Left ventricle myocardium inferior (tissue), 1 donor: ENCODE data around the gene PPP1R3G. TPM values are rescaled to one million over a fixed set of nuclear protein-coding genes. Genes with fewer than 3 reads are reported as not detected.

ENCODE experiments used
- DNase-seq: peaks from one replicate; pipeline ENCODE4 v3.0.0-alpha.2; 2020
- H3K27ac ChIP-seq: fragments of 200-600 bp; replicated peaks from 2 replicates; pipeline ENCODE4 v1.8.0; 2021
- H3K27me3 ChIP-seq: fragments of 200-600 bp; 2 replicates; pipeline ENCODE4 v1.8.0; 2021; ENCODE audit warnings: low read depth
- H3K36me3 ChIP-seq: fragments of 200-600 bp; 2 replicates; pipeline ENCODE4 v1.8.0; 2021
- H3K4me1 ChIP-seq: fragments of 200-600 bp; 2 replicates; pipeline ENCODE4 v1.8.0; 2021
- H3K4me3 ChIP-seq: fragments of 200-600 bp; 2 replicates; pipeline ENCODE4 v1.8.0; 2021; ENCODE audit warnings: mild to moderate bottlenecking, moderate library complexity
- H3K9me3 ChIP-seq: fragments of 200-600 bp; replicated peaks from 2 replicates; pipeline ENCODE4 v1.8.0; 2021
- CTCF ChIP-seq: fragments of 200-600 bp; IDR thresholded peaks from 2 replicates; pipeline ENCODE4 v1.8.0; 2021; ENCODE audit warnings: antibody characterized with exemption, mild to moderate bottlenecking, borderline replicate concordance
- intact Hi-C: fragments of 100-400 bp; cut with micrococcal nuclease; formaldehyde crosslinking; loops from one replicate; pipeline ENCODE4 v1.11.0; 2022
- total RNA-seq: library from RNA; stranded (reverse); fragmentation: NEBNext Ultra II Directional; extraction: Animal tissue kit (Norgen Biotek cat#: 25700); gene quantifications from one replicate; pipeline ENCODE4 v1.2.1, GENCODE V29; 2021
- donor health status: DM: no; HTN: yes; CAD: no; lungs with severe emphysema.

The PPP1R3G gene
- total RNA-seq, 1 donor from 2014 or later = 11.1 TPM

GRCh38 chr6:5045416-5045815, 39.7 kb upstream of the PPP1R3G start:
- Histone ChIP-seq H3K36me3 (no peaks in the 10 kb centered on the region), H3K4me1 (no peaks in the 10 kb centered on the region), H3K4me3 (no peak overlapping the region), H3K27me3 (no peaks in the 10 kb centered on the region), H3K9me3 (peaks cover 5% of the 10 kb centered on the region), H3K27ac (no peak overlapping the region)
- TF ChIP-seq CTCF = no peak
- intact Hi-C loops = no loop called here
- DNase-seq = no peak

DNA sequence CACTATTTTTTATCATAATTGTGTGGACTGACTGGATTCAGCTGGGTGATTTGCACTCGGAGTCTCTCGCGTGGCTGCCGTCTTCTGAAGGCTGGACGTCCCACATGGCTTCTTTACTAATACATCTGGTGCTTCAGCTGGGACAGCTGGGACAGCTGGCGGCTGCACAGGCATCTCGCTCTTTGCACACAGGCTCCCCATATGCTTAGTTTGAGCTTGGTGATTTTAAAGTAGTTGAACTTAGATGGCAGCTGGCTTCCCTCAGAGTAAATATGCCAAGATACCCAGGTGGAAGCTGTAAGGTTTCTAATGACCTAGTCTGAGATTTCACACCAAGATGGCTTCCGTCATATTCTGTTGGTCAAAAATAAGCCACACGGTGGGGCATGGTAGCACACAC, 38.7 kb upstream of the PPP1R3G start:
- Histone ChIP-seq H3K4me1 (no peaks in the 10 kb centered on the region), H3K9me3 (peaks cover 15% of the 10 kb centered on the region), H3K27ac (no peak overlapping the region), H3K4me3 (no peak overlapping the region), H3K27me3 (no peaks in the 10 kb centered on the region), H3K36me3 (no peaks in the 10 kb centered on the region)
- no peak for TF ChIP-seq CTCF
- DNase-seq = no peak
- intact Hi-C loops = no loop called here

GRCh38 chr6:5050009-5050408, 35.1 kb upstream of the PPP1R3G start:
- no peaks in the 10 kb centered on the region for H3K27me3 ChIP-seq
- no peak for TF ChIP-seq CTCF
- no peak overlapping the region for H3K4me3 ChIP-seq
- no peak overlapping the region for H3K27ac ChIP-seq
- no peak for DNase-seq
- peaks cover 21% of the 10 kb centered on the region for H3K9me3 ChIP-seq
- H3K36me3 ChIP-seq = no peaks in the 10 kb centered on the region
- intact Hi-C loops = no loop called here
- H3K4me1 ChIP-seq = no peaks in the 10 kb centered on the region

DNA sequence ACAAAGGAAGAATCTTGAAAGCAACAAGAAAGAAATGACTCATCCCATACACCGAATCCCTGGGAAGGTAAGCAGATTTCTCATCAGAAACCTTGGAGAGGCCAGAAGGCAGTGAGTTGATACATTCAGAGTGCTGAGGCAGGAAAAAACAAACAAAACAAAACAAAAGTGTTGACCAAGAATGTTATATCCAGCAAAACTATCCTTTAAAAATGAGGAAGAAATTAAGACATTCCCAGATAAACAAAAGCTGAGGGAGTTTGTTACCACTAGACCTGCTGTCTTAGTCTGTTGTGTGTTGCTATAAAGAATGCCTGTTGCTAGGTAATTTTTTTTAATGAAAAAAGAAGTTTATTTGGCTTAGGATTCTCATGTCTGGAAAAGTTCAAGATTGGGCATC, 33.7 kb upstream of the PPP1R3G start:
- H3K36me3 ChIP-seq = no peaks in the 10 kb centered on the region
- no peak for DNase-seq
- no peak overlapping the region for H3K4me3 ChIP-seq
- intact Hi-C loops = no loop called here
- H3K4me1 ChIP-seq = no peaks in the 10 kb centered on the region
- TF ChIP-seq CTCF = no peak
- no peaks in the 10 kb centered on the region for H3K27me3 ChIP-seq
- no peak overlapping the region for H3K27ac ChIP-seq
- H3K9me3 ChIP-seq = peaks cover 21% of the 10 kb centered on the region

GRCh38 chr6:5053038-5053437, 32.1 kb upstream of the PPP1R3G start:
- Histone ChIP-seq H3K4me3 (no peak overlapping the region), H3K27ac (no peak overlapping the region), H3K4me1 (no peaks in the 10 kb centered on the region), H3K36me3 (no peaks in the 10 kb centered on the region), H3K9me3 (peaks cover 21% of the 10 kb centered on the region), H3K27me3 (no peaks in the 10 kb centered on the region)
- no peak for TF ChIP-seq CTCF
- no peak for DNase-seq
- intact Hi-C loops = no loop called here

GRCh38 chr6:5053864-5054244, 31.3 kb upstream of the PPP1R3G start:
- Histone ChIP-seq H3K27me3 (no peaks in the 10 kb centered on the region), H3K9me3 (peaks cover 21% of the 10 kb centered on the region), H3K27ac (no peak overlapping the region), H3K4me1 (no peaks in the 10 kb centered on the region), H3K4me3 (no peak overlapping the region), H3K36me3 (no peaks in the 10 kb centered on the region)
- intact Hi-C loops = no loop called here
- no peak for DNase-seq
- no peak for TF ChIP-seq CTCF
